ENCODE measurements around the gene NCK2.
"Not testable (repeated sequence)": the region's sequence is repeated elsewhere in the genome, so short reads cannot be mapped to it uniquely, and the experiment has no call there.

The NCK2 gene

GRCh38 chr2:105756435-105756834, 11.7 kb downstream of the NCK2 start:
- DNase-seq (ENCODE audit: low spot score) = no peak

- not testable (repeated sequence) for DNase-seq (ENCODE audit: low spot score)
These were observed 12.2 kb downstream of the NCK2 start for GRCh38 chr2:105756865-105757264.

GRCh38 chr2:105757433-105757832, 12.7 kb downstream of the NCK2 start:
- no peak for DNase-seq (ENCODE audit: low spot score)

- DNase-seq (ENCODE audit: low spot score) = no peak
These were observed 15.5 kb downstream of the NCK2 start for GRCh38 chr2:105760191-105760590.

GRCh38 chr2:105760639-105761337, 16.1 kb downstream of the NCK2 start:
- DNase-seq (ENCODE audit: low spot score) = no peak

GRCh38 chr2:105761931-105762515, 17.3 kb downstream of the NCK2 start:
- DNase-seq (ENCODE audit: low spot score) = no peak

- no peak for DNase-seq (ENCODE audit: low spot score)
These were observed 18.4 kb downstream of the NCK2 start for GRCh38 chr2:105763076-105763475.

- DNase-seq (ENCODE audit: low spot score) = no peak
These were observed 19.3 kb downstream of the NCK2 start for GRCh38 chr2:105764059-105764458.

- DNase-seq (ENCODE audit: low spot score) = no peak
These were observed 20.9 kb downstream of the NCK2 start for GRCh38 chr2:105765415-105766299.

- no peak for DNase-seq (ENCODE audit: low spot score)
These were observed 21.7 kb downstream of the NCK2 start for GRCh38 chr2:105766300-105766866.

GRCh38 chr2:105768176-105768575, 23.5 kb downstream of the NCK2 start:
- DNase-seq (ENCODE audit: low spot score) = no peak

- no peak for DNase-seq (ENCODE audit: low spot score)
These were observed 24.3 kb downstream of the NCK2 start for GRCh38 chr2:105768961-105769452.

GRCh38 chr2:105769504-105769903, 24.8 kb downstream of the NCK2 start:
- no peak for DNase-seq (ENCODE audit: low spot score)

- DNase-seq (ENCODE audit: low spot score) = no peak
These were observed 25.4 kb downstream of the NCK2 start for GRCh38 chr2:105770149-105770548.

GRCh38 chr2:105771291-105771690, 26.6 kb downstream of the NCK2 start:
- DNase-seq (ENCODE audit: low spot score) = not testable (repeated sequence)

GRCh38 chr2:105771836-105772235, 27.1 kb downstream of the NCK2 start:
- no peak for DNase-seq (ENCODE audit: low spot score)

GRCh38 chr2:105772362-105772761, 27.6 kb downstream of the NCK2 start:
- no peak for DNase-seq (ENCODE audit: low spot score)

- DNase-seq (ENCODE audit: low spot score) = no peak
These were observed 28.9 kb downstream of the NCK2 start for GRCh38 chr2:105773568-105773967.

- no peak for DNase-seq (ENCODE audit: low spot score)
These were observed 30.1 kb downstream of the NCK2 start for GRCh38 chr2:105774781-105775337.

GRCh38 chr2:105775809-105776559, 31.3 kb downstream of the NCK2 start:
- DNase-seq (ENCODE audit: low spot score) = no peak

- no peak for DNase-seq (ENCODE audit: low spot score)
These were observed 31.8 kb downstream of the NCK2 start for GRCh38 chr2:105776560-105776928.

All from AG20443 (cell line).